CD4-positive, alpha-beta T cell (primary cell): ENCODE measurements around the gene SCFD2. TPM values are rescaled to one million over a fixed set of nuclear protein-coding genes. Genes with fewer than 3 reads are reported as not detected.

ENCODE experiments used
- ATAC-seq: fragments of 200-7000 bp; cut with Tn5 transposase; one replicate; pipeline ENCODE4 v1.10.0; 2022; ENCODE audit warnings: mild to moderate bottlenecking; ENCODE audit not compliant: poor library complexity
- CTCF ChIA-PET: fragments of 350-600 bp; sonication (Branson Sonifier 250); formaldehyde crosslinking; loops from one replicate; lab custom pipeline; 2021; ENCODE audit warnings: antibody characterized with exemption, inconsistent platforms; lab: Charles Lee
- POLR2A ChIA-PET: fragments of 350-600 bp; sonication (Branson Sonifier 250); formaldehyde crosslinking; loops from one replicate; lab custom pipeline; 2021; ENCODE audit warnings: antibody characterized with exemption, inconsistent platforms; lab: Charles Lee
- DNase-seq, 14 experiments: peaks; one replicate each; pipeline ENCODE4 v3.0.0-alpha.2; 2013 to 2020; ENCODE audit warnings: mixed read lengths in 2 of 14
- H3K27ac ChIP-seq, 2 donors: one replicate each; pipeline versions ENCODE4 v1.5.1 to v1.7.0; 2013; ENCODE audit warnings: low read length in 2 of 2, low read depth in 1 of 2, mild to moderate bottlenecking in 1 of 2
- H3K27me3 ChIP-seq, 2 experiments: 1 replicate in 1 of 2; 2 replicates in 1 of 2; pipeline versions ENCODE4 v1.6.1 to v1.7.0; 2013; ENCODE audit warnings: low read length in 2 of 2, control low read depth in 1 of 2, mild to moderate bottlenecking in 1 of 2, moderate library complexity in 1 of 2; ENCODE audit not compliant: insufficient read depth in 2 of 2, control insufficient read depth in 1 of 2
- H3K36me3 ChIP-seq: one replicate; pipeline ENCODE4 v1.6.1; 2013; ENCODE audit warnings: low read length, control low read depth; ENCODE audit not compliant: insufficient read depth
- H3K4me1 ChIP-seq: one replicate; pipeline ENCODE4 v1.6.1; 2013; ENCODE audit warnings: low read length, control low read depth; ENCODE audit not compliant: insufficient read depth
- H3K4me3 ChIP-seq: one replicate; pipeline ENCODE4 v1.5.1; 2013; ENCODE audit warnings: mild to moderate bottlenecking, low read length, moderate library complexity
- H3K9me3 ChIP-seq, 2 experiments: 1 replicate in 1 of 2; 2 replicates in 1 of 2; pipeline versions ENCODE4 v1.6.1 to v1.7.0; 2013; ENCODE audit warnings: low read length in 2 of 2, mild to moderate bottlenecking in 2 of 2, control low read depth in 1 of 2, moderate library complexity in 1 of 2; ENCODE audit not compliant: control insufficient read depth in 1 of 2, insufficient read depth in 1 of 2
- H3K27ac Mint-ChIP-seq: one replicate; pipeline ENCODE4 v1.8.0; 2020; ENCODE audit warnings: mixed read lengths
- H3K27me3 Mint-ChIP-seq: one replicate; pipeline ENCODE4 v1.8.0; 2021; ENCODE audit warnings: mixed read lengths
- H3K36me3 Mint-ChIP-seq: one replicate; pipeline ENCODE4 v1.8.0; 2021; ENCODE audit warnings: low read depth, mixed read lengths
- H3K4me1 Mint-ChIP-seq: one replicate; pipeline ENCODE4 v1.8.0; 2021; ENCODE audit warnings: low read depth, mixed read lengths
- H3K4me3 Mint-ChIP-seq: one replicate; pipeline ENCODE4 v1.8.0; 2020; ENCODE audit warnings: mild to moderate bottlenecking, mixed read lengths
- H3K9me3 Mint-ChIP-seq: one replicate; pipeline ENCODE4 v1.8.0; 2020; ENCODE audit warnings: mixed read lengths
- intact Hi-C, 2 experiments: fragments of 100-400 bp; cut with DNase I in 1 of 2; cut with micrococcal nuclease in 1 of 2; formaldehyde crosslinking; loops; one replicate each; pipeline versions ENCODE4 v1.15.1 to v1.9.0; 2023 to 2025; cut with DNase I, micrococcal nuclease
- total RNA-seq, 174 experiments: library from RNA in 2 of 174; stranded (reverse) in 2 of 174; gene quantifications; one replicate each; pipeline ENCODE4 v1.2.3 and lab custom pipeline; 2021 to 2026
- TF ChIP-seq, protein P1 (sequence below): fragments of 200-600 bp; IDR thresholded peaks from one replicate; pipeline ENCODE4 v1.8.0; 2022; ENCODE audit warnings: antibody characterized with exemption, mild to moderate bottlenecking

SCFD2 gene
- total RNA-seq, 2 experiments from 2014 or later: 15.4 to 17.6 TPM

DNA sequence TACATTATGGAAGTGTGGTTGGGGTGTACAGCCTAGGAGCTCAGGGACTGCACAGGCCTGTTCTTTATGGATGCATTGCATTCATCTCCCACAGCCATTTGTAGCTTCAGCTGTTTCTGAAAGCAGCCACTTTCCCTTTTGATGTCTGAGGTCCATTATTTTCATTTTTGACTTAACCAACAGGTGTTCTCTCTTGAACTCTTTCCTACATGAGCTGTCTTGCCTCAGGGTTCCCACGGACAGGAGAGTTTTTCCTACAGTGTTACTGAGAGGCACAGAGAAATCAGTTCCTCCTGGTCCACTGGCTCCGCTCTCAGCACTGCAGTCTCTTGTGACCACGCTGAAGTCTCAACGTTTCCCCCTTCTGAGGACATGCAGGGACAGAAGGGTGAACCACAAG is 416.5 kb downstream of the SCFD2 start:
- H3K36me3 Mint-ChIP-seq: peaks cover 11% of the 10 kb centered on the region
- ChIA-PET CTCF (no interaction called here), POLR2A (no interaction called here)
- H3K4me1 Mint-ChIP-seq: no peaks in the 10 kb centered on the region
- no peak for ATAC-seq
- no peak overlapping the region for H3K4me3 Mint-ChIP-seq
- no peak for DNase-seq
- H3K36me3 ChIP-seq: no peaks in the 10 kb centered on the region
- H3K27ac ChIP-seq: no peak overlapping the region
- no peaks in the 10 kb centered on the region for H3K4me1 ChIP-seq
- no peaks in the 10 kb centered on the region for H3K9me3 Mint-ChIP-seq
- H3K9me3 ChIP-seq: no peaks in the 10 kb centered on the region
- no peaks in the 10 kb centered on the region for H3K27me3 Mint-ChIP-seq
- no peak overlapping the region for H3K4me3 ChIP-seq
- no peak overlapping the region for H3K27ac Mint-ChIP-seq
- TF ChIP-seq, protein P1, sequence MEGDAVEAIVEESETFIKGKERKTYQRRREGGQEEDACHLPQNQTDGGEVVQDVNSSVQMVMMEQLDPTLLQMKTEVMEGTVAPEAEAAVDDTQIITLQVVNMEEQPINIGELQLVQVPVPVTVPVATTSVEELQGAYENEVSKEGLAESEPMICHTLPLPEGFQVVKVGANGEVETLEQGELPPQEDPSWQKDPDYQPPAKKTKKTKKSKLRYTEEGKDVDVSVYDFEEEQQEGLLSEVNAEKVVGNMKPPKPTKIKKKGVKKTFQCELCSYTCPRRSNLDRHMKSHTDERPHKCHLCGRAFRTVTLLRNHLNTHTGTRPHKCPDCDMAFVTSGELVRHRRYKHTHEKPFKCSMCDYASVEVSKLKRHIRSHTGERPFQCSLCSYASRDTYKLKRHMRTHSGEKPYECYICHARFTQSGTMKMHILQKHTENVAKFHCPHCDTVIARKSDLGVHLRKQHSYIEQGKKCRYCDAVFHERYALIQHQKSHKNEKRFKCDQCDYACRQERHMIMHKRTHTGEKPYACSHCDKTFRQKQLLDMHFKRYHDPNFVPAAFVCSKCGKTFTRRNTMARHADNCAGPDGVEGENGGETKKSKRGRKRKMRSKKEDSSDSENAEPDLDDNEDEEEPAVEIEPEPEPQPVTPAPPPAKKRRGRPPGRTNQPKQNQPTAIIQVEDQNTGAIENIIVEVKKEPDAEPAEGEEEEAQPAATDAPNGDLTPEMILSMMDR: no peak
- intact Hi-C loops: no loop called here
- no peaks in the 10 kb centered on the region for H3K27me3 ChIP-seq

DNA sequence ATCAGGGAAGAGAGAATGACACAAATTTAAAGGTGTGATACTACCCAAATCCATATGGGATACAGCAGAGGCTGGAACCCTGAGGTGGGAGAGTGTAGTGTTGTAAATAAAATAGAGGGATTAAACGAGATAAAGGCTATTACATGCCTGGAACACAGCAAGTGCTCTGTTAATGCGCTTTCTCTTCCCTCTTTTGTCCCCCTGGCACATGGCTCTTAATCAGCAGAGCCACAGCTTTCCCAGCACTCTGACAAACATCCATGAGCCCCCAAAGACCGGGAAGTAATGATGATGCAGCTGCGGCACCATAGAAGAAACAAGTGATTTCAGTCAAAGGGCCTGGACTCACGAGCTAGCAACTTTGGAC is 417.8 kb downstream of the SCFD2 start:
- Histone ChIP-seq H3K4me1 (no peaks in the 10 kb centered on the region), H3K27me3 (no peaks in the 10 kb centered on the region), H3K9me3 (no peaks in the 10 kb centered on the region), H3K27ac (no peak overlapping the region), H3K36me3 (no peaks in the 10 kb centered on the region), H3K4me3 (no peak overlapping the region)
- intact Hi-C loops: no loop called here
- Mint-ChIP-seq H3K27me3 (no peaks in the 10 kb centered on the region), H3K4me1 (no peaks in the 10 kb centered on the region), H3K9me3 (no peaks in the 10 kb centered on the region), H3K36me3 (peaks cover 11% of the 10 kb centered on the region), H3K27ac (no peak overlapping the region), H3K4me3 (no peak overlapping the region)
- ATAC-seq: no peak
- ChIA-PET POLR2A (no interaction called here), CTCF (no interaction called here)
- DNase-seq: no peak
- TF ChIP-seq, protein P1: no peak

DNA sequence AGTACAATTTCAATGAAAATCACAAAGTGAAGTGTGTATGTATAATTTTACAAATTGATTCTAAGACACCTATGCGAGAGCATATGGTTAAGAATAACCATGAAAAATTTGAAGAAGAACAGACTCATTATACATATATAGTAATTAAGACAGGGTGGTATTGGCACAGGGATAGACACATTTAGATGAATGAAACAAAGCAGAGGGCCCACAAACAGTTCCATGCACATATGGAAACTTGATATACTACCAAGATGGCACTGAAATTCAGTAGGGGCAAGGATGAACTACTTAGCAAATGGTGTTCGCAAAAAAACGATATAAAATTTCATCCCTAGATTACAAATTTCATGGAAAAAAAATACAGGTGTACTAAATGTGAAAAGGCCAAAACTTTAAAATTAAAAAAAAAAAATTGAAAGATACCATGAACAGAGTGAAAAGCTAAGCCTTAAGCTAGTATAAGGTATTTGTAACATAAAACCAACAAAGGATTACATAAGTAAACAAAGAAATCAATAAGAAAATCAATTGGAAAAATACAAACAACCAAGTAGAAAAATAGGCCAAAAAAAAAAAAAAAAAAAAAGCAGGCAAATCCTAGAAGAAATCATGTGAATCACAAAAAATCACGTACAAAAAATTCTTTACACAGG is 418.3 kb downstream of the SCFD2 start:
- no peaks in the 10 kb centered on the region for H3K27me3 Mint-ChIP-seq
- ATAC-seq: no peak
- H3K9me3 Mint-ChIP-seq: no peaks in the 10 kb centered on the region
- H3K4me3 Mint-ChIP-seq: no peak overlapping the region
- no peaks in the 10 kb centered on the region for H3K27me3 ChIP-seq
- CTCF ChIA-PET: no interaction called here
- intact Hi-C loops: no loop called here
- no peak overlapping the region for H3K27ac Mint-ChIP-seq
- TF ChIP-seq, protein P1: no peak
- POLR2A ChIA-PET: no interaction called here
- no peaks in the 10 kb centered on the region for H3K36me3 ChIP-seq
- peaks cover 11% of the 10 kb centered on the region for H3K36me3 Mint-ChIP-seq
- H3K4me1 ChIP-seq: no peaks in the 10 kb centered on the region
- DNase-seq: no peak
- no peak overlapping the region for H3K4me3 ChIP-seq
- H3K4me1 Mint-ChIP-seq: no peaks in the 10 kb centered on the region
- H3K27ac ChIP-seq: no peak overlapping the region
- no peaks in the 10 kb centered on the region for H3K9me3 ChIP-seq
